ENCODE results near the gene IFNL4. TPM values are rescaled to one million over a fixed set of nuclear protein-coding genes. Genes with fewer than 3 reads are reported as not detected.

IFNL4 gene
- total and polyA plus RNA-seq, 2 donors (not counting 3 experiments of a cell fraction or from before 2014, with no cell fraction given): not detected

DNA sequence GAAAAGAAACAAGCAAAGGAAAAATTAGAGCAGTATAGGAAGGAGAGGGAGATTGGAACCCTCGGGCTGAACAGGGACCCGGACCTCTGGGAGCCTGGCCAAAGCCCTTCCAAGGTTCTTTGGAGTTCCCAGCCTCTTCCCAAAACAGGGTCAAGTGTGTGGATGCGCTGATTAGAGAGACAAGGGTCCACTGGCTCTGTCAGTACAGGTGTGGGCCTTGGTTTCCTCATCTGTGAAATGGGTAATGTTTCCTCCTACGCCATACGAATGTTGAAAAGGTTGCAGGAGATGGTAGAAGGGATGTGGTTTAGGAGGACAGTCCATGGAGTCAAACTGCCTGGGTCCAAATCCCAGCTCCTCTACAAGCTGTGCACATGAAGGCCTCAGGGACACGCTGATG, 42.5 kb downstream of the IFNL4 start:
- no peak overlapping the region for H3K4me3 ChIP-seq (replicated peaks in 1 of 3; ENCODE audit: insufficient read depth in 1 of 3, low read depth in 1 of 3, low read length in 3 of 3)
- FAIRE-seq (no peak), DNase-seq (ENCODE audit: low read depth, low spot score) (no peak)
- H3K9ac ChIP-seq (replicated peaks; ENCODE audit: extremely low read depth, insufficient read depth, low read length): no peak overlapping the region
- peaks cover 11 to 24% of the 10 kb centered on the region in 2 experiments for H3K27me3 ChIP-seq (ENCODE audit: control insufficient read depth in 2 of 2, insufficient read depth in 2 of 2, low read length in 2 of 2)
- no peak overlapping the region for H3K27ac ChIP-seq (ENCODE audit: insufficient read depth, low read depth, low read length)
- no peak overlapping the region for H2AFZ ChIP-seq (ENCODE audit: low read depth, low read length)
- no peaks in the 10 kb centered on the region for H3K36me3 ChIP-seq (ENCODE audit: control insufficient read depth in 2 of 2, extremely low read depth in 1 of 2, insufficient read depth in 2 of 2, low read length in 2 of 2)
- no peaks in the 10 kb centered on the region for H4K20me1 ChIP-seq (replicated peaks; ENCODE audit: control insufficient read depth, extremely low read depth, insufficient read depth, low read length)
- H3K9me1 ChIP-seq (replicated peaks; ENCODE audit: control insufficient read depth, extremely low read depth, insufficient read depth, low read length): no peaks in the 10 kb centered on the region
- TF ChIP-seq JUN (IDR thresholded peaks at IDR 0.05; ENCODE audit: borderline replicate concordance, insufficient read depth, insufficient read length, low read depth) (no peak), POLR2A (IDR thresholded peaks at IDR 0.05; ENCODE audit: low read depth, low read length) (no peak)
- TF ChIP-seq, protein P1, sequence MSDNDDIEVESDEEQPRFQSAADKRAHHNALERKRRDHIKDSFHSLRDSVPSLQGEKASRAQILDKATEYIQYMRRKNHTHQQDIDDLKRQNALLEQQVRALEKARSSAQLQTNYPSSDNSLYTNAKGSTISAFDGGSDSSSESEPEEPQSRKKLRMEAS (IDR thresholded peaks at IDR 0.05; ENCODE audit: insufficient read depth, insufficient read length): no peak
- H3K4me2 ChIP-seq (ENCODE audit: insufficient read depth, low read length): no peak overlapping the region
- POLR2A ChIA-PET: no interaction called here
- no peaks in the 10 kb centered on the region for H3K79me2 ChIP-seq (ENCODE audit: control insufficient read depth, insufficient read depth, low read length)
- intact Hi-C loops (cut with micrococcal nuclease): no loop called here
- no TSS peak for BruUV-seq (replicated peaks)
- dilution Hi-C loops (cut with MboI; ENCODE audit: extremely low pct_ligation_motif_present, low sequenced_read_pairs): no loop called here
- no peaks in the 10 kb centered on the region for H3K4me1 ChIP-seq (ENCODE audit: control insufficient read depth, extremely low read depth, insufficient read depth, low read length)
- H3K9me3 ChIP-seq (replicated peaks; ENCODE audit: control insufficient read depth, insufficient read depth, low read length): no peaks in the 10 kb centered on the region
- CTCF ChIA-PET: interaction anchor here (2.9 kb wide), 1 partner anchor 84 kb away, joined by 10 read pairs; no protein-coding TSS in a partner anchor

GRCh38 chr19:39205449-39205764, 43.2 kb downstream of the IFNL4 start:
- ChIA-PET POLR2A (no interaction called here), CTCF (interaction anchor here (2.9 kb wide), 1 partner anchor 83 kb away, joined by 10 read pairs; no protein-coding TSS in a partner anchor)
- no peak for FAIRE-seq

More at GRCh38 chr19:39205449-39205764, 43.2 kb downstream of the IFNL4 start:
- H3K36me3 ChIP-seq (ENCODE audit: control insufficient read depth in 2 of 2, extremely low read depth in 1 of 2, insufficient read depth in 2 of 2, low read length in 2 of 2): no peaks in the 10 kb centered on the region
- H3K4me1 ChIP-seq (ENCODE audit: control insufficient read depth, extremely low read depth, insufficient read depth, low read length): no peaks in the 10 kb centered on the region
- TF ChIP-seq POLR2A (IDR thresholded peaks at IDR 0.05; ENCODE audit: low read depth, low read length) (no peak), MYC (IDR thresholded peaks at IDR 0.05; ENCODE audit: low read depth, low read length) (no peak), JUN (IDR thresholded peaks at IDR 0.05; ENCODE audit: borderline replicate concordance, insufficient read depth, insufficient read length, low read depth) (no peak), GATA2 (IDR thresholded peaks at IDR 0.05; ENCODE audit: insufficient read depth, insufficient read length, low read depth, low read length) (no peak), FOS (IDR thresholded peaks at IDR 0.05; ENCODE audit: borderline replicate concordance, insufficient read depth, low read length) (no peak), POLR2AphosphoS5 (IDR thresholded peaks at IDR 0.05; ENCODE audit: insufficient read depth, low read depth, low read length) (no peak), CTCF (IDR thresholded peaks at IDR 0.05; ENCODE audit: extremely low read depth in 1 of 2, insufficient read depth in 1 of 2, low read depth in 1 of 2, low read length in 2 of 2) (no peak), EZH2 (IDR thresholded peaks at IDR 0.05; ENCODE audit: borderline replicate concordance, low read depth, low read length, severe bottlenecking) (no peak)
- TF ChIP-seq, protein P1 (IDR thresholded peaks at IDR 0.05; ENCODE audit: insufficient read depth, insufficient read length): no peak
- dilution Hi-C loops (cut with MboI; ENCODE audit: extremely low pct_ligation_motif_present, low sequenced_read_pairs) (no loop called here), intact Hi-C loops (cut with micrococcal nuclease) (no loop called here)
- H3K9me3 ChIP-seq (replicated peaks; ENCODE audit: control insufficient read depth, insufficient read depth, low read length): no peaks in the 10 kb centered on the region
- H3K79me2 ChIP-seq (ENCODE audit: control insufficient read depth, insufficient read depth, low read length): no peaks in the 10 kb centered on the region
- no peak overlapping the region for H2AFZ ChIP-seq (ENCODE audit: low read depth, low read length)
- no TSS peak for BruUV-seq (replicated peaks)
- no peak overlapping the region for H3K4me3 ChIP-seq (replicated peaks in 1 of 3; ENCODE audit: insufficient read depth in 1 of 3, low read depth in 1 of 3, low read length in 3 of 3)
- no peak for DNase-seq (ENCODE audit: low read depth, low spot score)
- no peak overlapping the region for H3K27ac ChIP-seq (ENCODE audit: insufficient read depth, low read depth, low read length)
- H3K9ac ChIP-seq (replicated peaks; ENCODE audit: extremely low read depth, insufficient read depth, low read length): no peak overlapping the region
- H3K4me2 ChIP-seq (ENCODE audit: insufficient read depth, low read length): no peak overlapping the region
- no peaks in the 10 kb centered on the region for H3K9me1 ChIP-seq (replicated peaks; ENCODE audit: control insufficient read depth, extremely low read depth, insufficient read depth, low read length)
- H3K27me3 ChIP-seq (ENCODE audit: control insufficient read depth in 2 of 2, insufficient read depth in 2 of 2, low read length in 2 of 2): peaks cover 14 to 24% of the 10 kb centered on the region in 2 experiments
- no peaks in the 10 kb centered on the region for H4K20me1 ChIP-seq (replicated peaks; ENCODE audit: control insufficient read depth, extremely low read depth, insufficient read depth, low read length)

Data from endothelial cell of umbilical vein (primary cell).